ENCODE measurements around the gene HPSE2.

Gene HPSE2

GRCh38 chr10:99058762-99059161, 176.9 kb downstream of the HPSE2 start:
- DNase-seq (ENCODE audit: extremely low read depth, low read depth): no peak
- TF ChIP-seq CTCF (IDR thresholded peaks at IDR 0.05; ENCODE audit: low read depth, low read length, missing control alignments): no peak

DNA sequence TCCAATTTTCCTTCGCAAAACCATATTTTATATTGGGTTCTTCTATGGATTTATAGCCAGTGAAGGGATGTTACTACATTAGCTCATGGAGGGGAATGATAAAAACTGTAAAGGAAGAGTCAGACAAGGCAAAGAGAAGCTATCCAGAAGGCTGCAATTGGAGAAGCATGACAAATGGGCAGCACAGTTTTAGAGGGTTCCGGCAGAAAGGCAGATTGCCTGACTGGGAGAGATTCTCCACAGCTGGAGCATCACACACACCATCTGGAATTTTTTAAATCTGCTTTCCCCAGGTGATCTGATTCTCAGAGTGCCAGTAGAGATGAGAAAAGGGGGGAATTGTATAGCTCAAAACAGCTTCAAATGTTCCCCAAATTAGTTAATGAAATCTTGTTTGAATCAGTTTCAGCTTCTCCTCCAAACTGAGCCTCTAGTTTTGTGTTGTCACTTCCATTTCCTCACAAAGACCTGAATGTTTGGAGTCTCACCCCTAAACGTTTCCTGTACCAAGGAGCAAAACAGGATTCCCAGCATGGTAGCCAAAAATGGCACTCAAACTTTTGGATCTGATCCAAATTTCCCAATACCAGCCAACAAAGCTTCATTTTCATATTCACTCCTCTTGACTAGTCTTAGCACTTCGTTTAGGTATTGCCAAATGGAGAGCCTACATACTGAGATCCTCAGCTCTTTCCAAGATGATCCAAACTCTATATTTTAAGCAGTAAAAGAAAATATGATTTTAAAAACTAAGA, 177.5 kb downstream of the HPSE2 start:
- no peak overlapping the region for H3K4me3 ChIP-seq (replicated peaks; ENCODE audit: low read depth, low read length)
- DNase-seq (ENCODE audit: extremely low read depth, low read depth): no peak
- TF ChIP-seq CTCF (IDR thresholded peaks at IDR 0.05; ENCODE audit: low read depth, low read length, missing control alignments): no peak

More at GRCh38 chr10:99058762-99059161, 176.9 kb downstream of the HPSE2 start:
- H3K4me3 ChIP-seq (replicated peaks; ENCODE audit: low read depth, low read length): no peak overlapping the region

DNA sequence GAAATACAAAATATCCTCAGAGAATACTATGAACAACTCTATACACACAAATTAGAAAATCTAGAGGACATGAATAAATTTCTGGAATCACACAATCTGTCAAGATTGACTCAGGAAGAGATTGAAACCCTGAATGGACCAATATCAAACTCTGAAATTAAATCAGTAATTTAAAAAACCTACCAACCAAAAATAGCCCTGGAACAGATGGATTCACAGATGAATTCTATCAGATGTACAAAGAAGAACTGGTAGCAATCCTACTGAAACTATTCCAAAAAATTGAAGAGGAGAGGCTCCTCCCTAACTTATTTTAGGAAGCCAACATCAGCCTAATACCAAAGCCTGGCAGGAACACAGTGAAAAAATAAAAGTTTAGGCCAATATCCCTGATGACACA, 190.0 kb downstream of the HPSE2 start:
- no peak overlapping the region for H3K4me3 ChIP-seq (replicated peaks; ENCODE audit: low read depth, low read length)
- no peak for DNase-seq (ENCODE audit: extremely low read depth, low read depth)
- no peak for TF ChIP-seq CTCF (IDR thresholded peaks at IDR 0.05; ENCODE audit: low read depth, low read length, missing control alignments)

GRCh38 chr10:99042051-99042771, 193.4 kb downstream of the HPSE2 start:
- H3K4me3 ChIP-seq (replicated peaks; ENCODE audit: low read depth, low read length): no peak overlapping the region
- TF ChIP-seq CTCF (IDR thresholded peaks at IDR 0.05; ENCODE audit: low read depth, low read length, missing control alignments): no peak
- DNase-seq (ENCODE audit: extremely low read depth, low read depth): no peak

GRCh38 chr10:99041468-99041867, 194.2 kb downstream of the HPSE2 start:
- no peak for TF ChIP-seq CTCF (IDR thresholded peaks at IDR 0.05; ENCODE audit: low read depth, low read length, missing control alignments)
- DNase-seq (ENCODE audit: extremely low read depth, low read depth): no peak
- no peak overlapping the region for H3K4me3 ChIP-seq (replicated peaks; ENCODE audit: low read depth, low read length)

- no peak overlapping the region for H3K4me3 ChIP-seq (replicated peaks; ENCODE audit: low read depth, low read length)
- DNase-seq (ENCODE audit: extremely low read depth, low read depth): no peak
- no peak for TF ChIP-seq CTCF (IDR thresholded peaks at IDR 0.05; ENCODE audit: low read depth, low read length, missing control alignments)
These were observed 221.8 kb downstream of the HPSE2 start for GRCh38 chr10:99013885-99014284.

All from HFF-Myc (cell line).